ENCODE measurements around the gene ZCCHC14. TPM values are rescaled to one million over a fixed set of nuclear protein-coding genes. Genes with fewer than 3 reads are reported as not detected.
"Not testable (repeated sequence)": the region's sequence is repeated elsewhere in the genome, so short reads cannot be mapped to it uniquely, and the experiment has no call there.

Gene ZCCHC14
- total and polyA plus RNA-seq, 5 donors from 2014 or later: 1.6 to 33.7 (median 2.1) TPM

DNA sequence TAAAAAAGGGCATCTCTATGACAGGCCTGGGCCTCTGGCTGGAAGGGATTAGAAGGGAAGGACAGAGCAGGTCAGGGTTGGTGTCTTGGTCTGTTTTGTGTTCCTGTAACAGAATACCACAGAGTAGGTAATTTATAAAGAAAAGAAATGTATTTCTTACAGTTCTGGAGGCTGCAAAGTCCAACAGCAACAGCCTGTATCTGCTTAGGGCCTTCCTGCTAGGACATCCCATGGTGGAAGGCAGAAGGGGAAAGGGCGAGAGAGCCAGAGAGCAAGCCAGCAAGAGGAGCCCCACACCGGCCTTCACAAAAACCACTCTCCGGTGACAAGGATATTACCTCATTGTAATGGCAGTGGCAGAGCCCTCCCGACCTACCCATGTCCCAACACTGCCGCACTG, 11.1 kb downstream of the ZCCHC14 start:
- not testable (repeated sequence) for DNase-seq; H3K27ac ChIP-seq (ENCODE audit: insufficient read depth, low read length, poor library complexity, severe bottlenecking); H3K36me3 ChIP-seq (ENCODE audit: control insufficient read depth, insufficient read depth, low read length); H3K27me3 Mint-ChIP-seq; H3K9me3 ChIP-seq (ENCODE audit: control insufficient read depth in 2 of 2, low read length in 2 of 2); ATAC-seq (ENCODE audit: low read depth in 2 of 2); H3K4me3 ChIP-seq (ENCODE audit: low read depth, low read length); H3K9me3 Mint-ChIP-seq; H3K27me3 ChIP-seq (ENCODE audit: control insufficient read depth, insufficient read depth, low read length)
- peak overlapping the region in 1 of 4 donors; percentile 65 for H3K4me3 Mint-ChIP-seq
- H3K4me1 ChIP-seq (ENCODE audit: control insufficient read depth, insufficient read depth, low read length, poor library complexity, severe bottlenecking): peaks cover 24% of the 10 kb centered on the region
- H3K27ac Mint-ChIP-seq: peak overlapping the region; percentile 51 to 97 (median 69)
- peaks cover 20% of the 10 kb centered on the region for H3K36me3 Mint-ChIP-seq
- peaks cover 23 to 87% (median 51%) of the 10 kb centered on the region in 4 donors for H3K4me1 Mint-ChIP-seq

DNA sequence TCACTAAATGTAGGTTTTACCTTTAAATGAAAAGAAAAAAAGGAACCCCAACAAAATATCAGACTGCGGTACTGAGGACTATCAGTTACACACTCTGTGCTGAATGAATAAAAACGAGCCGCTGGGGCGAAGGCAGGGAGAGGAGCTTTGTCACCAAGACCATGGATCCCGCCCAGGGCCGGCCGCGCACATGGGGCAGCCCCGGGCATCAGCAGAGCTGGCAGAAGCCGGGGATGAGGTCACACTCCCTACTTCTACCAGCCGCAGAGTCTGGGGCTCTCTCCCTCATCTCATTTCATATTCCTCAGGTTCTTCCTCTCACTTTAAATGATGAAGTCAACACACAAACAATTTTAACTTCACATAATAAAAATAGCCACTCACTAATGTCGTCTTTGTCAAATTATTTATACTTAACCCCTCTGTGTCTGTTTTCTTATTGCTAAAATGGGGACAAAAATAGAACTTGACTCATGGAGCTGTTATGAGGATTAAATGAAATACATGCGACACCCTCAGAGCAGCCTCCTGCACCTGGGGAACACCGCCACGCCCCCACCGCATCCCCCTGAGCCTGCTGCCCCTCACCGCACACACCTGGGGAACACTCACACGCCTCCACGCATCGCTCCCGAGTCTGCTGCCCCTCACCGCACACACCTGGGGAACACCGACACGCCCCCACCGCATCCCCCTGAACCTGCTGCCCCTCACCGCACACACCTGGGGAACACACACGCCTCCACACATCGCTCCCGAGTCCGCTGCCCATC, 15.4 kb downstream of the ZCCHC14 start:
- H3K4me1 ChIP-seq (ENCODE audit: control insufficient read depth, insufficient read depth, low read length, poor library complexity, severe bottlenecking); ATAC-seq (ENCODE audit: low read depth in 2 of 2); DNase-seq; H3K9me3 Mint-ChIP-seq; H3K4me3 ChIP-seq (ENCODE audit: low read depth, low read length); H3K27ac ChIP-seq (ENCODE audit: insufficient read depth, low read length, poor library complexity, severe bottlenecking); H3K36me3 ChIP-seq (ENCODE audit: control insufficient read depth, insufficient read depth, low read length); H3K9me3 ChIP-seq (ENCODE audit: control insufficient read depth in 2 of 2, low read length in 2 of 2); H3K27ac Mint-ChIP-seq; H3K27me3 ChIP-seq (ENCODE audit: control insufficient read depth, insufficient read depth, low read length); H3K27me3 Mint-ChIP-seq: not testable (repeated sequence)
- peaks cover 35% of the 10 kb centered on the region for H3K36me3 Mint-ChIP-seq
- peak overlapping the region in 1 of 4 donors; percentile 36 for H3K4me3 Mint-ChIP-seq
- H3K4me1 Mint-ChIP-seq: peaks cover 0 to 86% (median 37%) of the 10 kb centered on the region in 4 donors

DNA sequence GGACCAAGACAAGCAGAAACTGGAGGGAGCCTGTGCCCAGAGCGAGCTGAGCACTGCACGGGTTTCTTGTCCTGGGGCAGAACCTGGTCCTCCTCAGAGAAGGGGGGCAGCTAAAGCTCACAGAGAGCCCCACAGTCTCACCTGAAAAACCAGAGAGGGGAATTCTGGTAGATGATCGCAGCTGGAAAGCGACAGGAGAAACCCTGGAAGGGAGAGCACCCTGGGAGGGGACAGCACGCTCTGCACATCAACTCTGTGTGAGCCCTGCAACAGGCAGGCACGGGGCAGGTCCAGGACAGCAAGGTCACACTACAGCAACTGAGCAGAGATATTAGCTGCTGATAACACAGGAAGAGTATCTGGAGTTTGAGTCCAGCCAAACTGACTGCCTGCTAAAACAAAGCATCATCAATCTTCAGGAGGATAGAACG, 18.2 kb downstream of the ZCCHC14 start:
- Histone ChIP-seq H3K4me1 (ENCODE audit: control insufficient read depth, insufficient read depth, low read length, poor library complexity, severe bottlenecking) (peaks cover 21% of the 10 kb centered on the region), H3K4me3 (ENCODE audit: low read depth, low read length) (no peak overlapping the region), H3K9me3 (ENCODE audit: control insufficient read depth in 2 of 2, low read length in 2 of 2) (no peaks in the 10 kb centered on the region), H3K27me3 (ENCODE audit: control insufficient read depth, insufficient read depth, low read length) (no peaks in the 10 kb centered on the region), H3K27ac (ENCODE audit: insufficient read depth, low read length, poor library complexity, severe bottlenecking) (no peak overlapping the region), H3K36me3 (ENCODE audit: control insufficient read depth, insufficient read depth, low read length) (peaks cover 4% of the 10 kb centered on the region)
- no peaks in the 10 kb centered on the region for H3K27me3 Mint-ChIP-seq
- H3K4me3 Mint-ChIP-seq: peak overlapping the region in 2 of 4 donors; percentile 33 to 38
- ATAC-seq (ENCODE audit: low read depth in 2 of 2) (no peak), DNase-seq (no peak)
- peaks cover 28% of the 10 kb centered on the region for H3K36me3 Mint-ChIP-seq
- peaks cover 4 to 85% (median 31%) of the 10 kb centered on the region in 4 donors for H3K4me1 Mint-ChIP-seq
- H3K27ac Mint-ChIP-seq: peak overlapping the region; percentile 19 to 65 (median 48)
- no peaks in the 10 kb centered on the region for H3K9me3 Mint-ChIP-seq

DNA sequence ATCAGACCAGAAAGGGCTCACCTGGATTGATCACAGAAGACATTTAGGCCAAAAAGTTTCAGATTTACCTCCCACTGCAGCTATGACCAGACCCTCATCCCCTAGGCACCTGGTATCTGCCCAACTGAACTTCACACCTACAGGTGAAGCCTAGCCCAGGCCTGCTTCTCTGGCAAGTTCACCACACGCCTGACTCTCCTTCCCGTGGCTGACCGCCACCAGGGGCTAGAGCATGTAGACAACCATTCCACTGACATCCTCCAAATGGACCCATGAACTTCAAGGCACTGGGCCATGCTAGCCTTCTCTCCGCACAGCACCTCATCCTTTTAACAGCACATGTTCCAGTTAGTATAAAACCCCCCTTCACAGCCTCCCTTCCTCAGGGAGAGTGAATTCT, 18.8 kb downstream of the ZCCHC14 start:
- Histone ChIP-seq H3K27me3 (ENCODE audit: control insufficient read depth, insufficient read depth, low read length) (no peaks in the 10 kb centered on the region), H3K27ac (ENCODE audit: insufficient read depth, low read length, poor library complexity, severe bottlenecking) (no peak overlapping the region), H3K36me3 (ENCODE audit: control insufficient read depth, insufficient read depth, low read length) (peaks cover 10% of the 10 kb centered on the region), H3K4me1 (ENCODE audit: control insufficient read depth, insufficient read depth, low read length, poor library complexity, severe bottlenecking) (peaks cover 21% of the 10 kb centered on the region), H3K9me3 (ENCODE audit: control insufficient read depth in 2 of 2, low read length in 2 of 2) (no peaks in the 10 kb centered on the region), H3K4me3 (ENCODE audit: low read depth, low read length) (no peak overlapping the region)
- Mint-ChIP-seq H3K36me3 (peaks cover 25% of the 10 kb centered on the region), H3K27ac (peak overlapping the region; percentile 20 to 82 (median 26)), H3K27me3 (no peaks in the 10 kb centered on the region), H3K4me1 (peaks cover 4 to 87% (median 30%) of the 10 kb centered on the region in 4 donors), H3K9me3 (no peaks in the 10 kb centered on the region), H3K4me3 (peak overlapping the region in 2 of 4 donors; percentile 7 to 19)
- no peak for ATAC-seq (ENCODE audit: low read depth in 2 of 2)
- DNase-seq: no peak

DNA sequence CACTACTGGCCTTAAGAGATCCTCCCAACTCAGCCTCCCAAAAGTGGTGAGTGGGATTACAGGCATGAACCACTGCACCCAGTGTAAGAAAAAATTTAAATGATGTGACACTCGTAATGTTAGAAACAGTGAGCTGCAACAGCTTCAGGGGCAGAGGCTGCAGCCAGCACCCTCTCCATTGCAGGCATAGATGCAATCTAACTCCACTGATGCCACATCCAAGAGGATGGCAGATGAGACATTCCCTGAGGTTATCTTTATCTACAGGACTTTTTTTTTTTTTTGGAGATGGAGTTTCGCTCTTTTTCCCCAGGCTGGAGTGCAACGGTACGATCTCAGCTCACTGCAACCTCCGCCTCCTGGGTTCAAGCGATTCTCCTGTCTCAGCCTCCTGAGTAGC, 19.9 kb downstream of the ZCCHC14 start:
- Histone ChIP-seq H3K4me3 (ENCODE audit: low read depth, low read length) (no peak overlapping the region), H3K27me3 (ENCODE audit: control insufficient read depth, insufficient read depth, low read length) (no peaks in the 10 kb centered on the region), H3K36me3 (ENCODE audit: control insufficient read depth, insufficient read depth, low read length) (peaks cover 12% of the 10 kb centered on the region), H3K9me3 (ENCODE audit: control insufficient read depth in 2 of 2, low read length in 2 of 2) (no peaks in the 10 kb centered on the region), H3K4me1 (ENCODE audit: control insufficient read depth, insufficient read depth, low read length, poor library complexity, severe bottlenecking) (peaks cover 21% of the 10 kb centered on the region), H3K27ac (ENCODE audit: insufficient read depth, low read length, poor library complexity, severe bottlenecking) (peak overlapping the region; percentile 10)
- Mint-ChIP-seq H3K9me3 (no peaks in the 10 kb centered on the region), H3K27me3 (no peaks in the 10 kb centered on the region), H3K4me1 (peaks cover 4 to 84% (median 30%) of the 10 kb centered on the region in 4 donors), H3K4me3 (peak overlapping the region in 1 of 4 donors; percentile 28), H3K27ac (no peak overlapping the region), H3K36me3 (peaks cover 22% of the 10 kb centered on the region)
- no peak for ATAC-seq (ENCODE audit: low read depth in 2 of 2)
- no peak for DNase-seq

DNA sequence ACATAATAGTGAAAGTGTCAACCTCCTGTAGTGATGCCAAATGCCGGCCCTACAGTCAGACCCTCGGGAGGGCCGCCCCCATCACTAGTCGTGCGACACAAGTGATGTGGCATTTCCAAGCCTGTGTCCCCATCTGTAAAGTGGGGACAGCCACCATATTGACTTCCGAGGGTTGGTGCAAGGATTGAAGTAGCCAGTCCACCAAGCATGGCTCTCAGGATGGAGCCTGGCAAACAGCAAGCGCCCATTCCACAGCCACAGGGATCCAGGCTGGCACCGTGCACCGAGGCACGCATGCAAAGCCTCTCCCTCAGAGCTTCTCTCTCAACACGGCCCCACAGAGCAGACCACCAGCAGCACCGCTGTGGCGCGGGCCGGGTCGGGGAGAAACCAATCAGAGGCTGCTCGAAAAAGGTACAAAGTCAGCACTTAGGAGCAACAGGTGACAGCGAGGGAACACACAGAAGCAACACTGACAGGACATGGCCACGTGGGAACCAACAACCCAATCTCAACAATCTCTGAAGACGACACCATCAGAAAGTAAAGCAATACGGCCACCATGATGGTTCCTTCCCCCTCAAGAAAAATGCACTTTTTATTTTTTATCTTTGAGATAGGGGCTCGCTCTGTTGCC, 20.6 kb downstream of the ZCCHC14 start:
- peaks cover 4 to 84% (median 31%) of the 10 kb centered on the region in 4 donors for H3K4me1 Mint-ChIP-seq

DNA sequence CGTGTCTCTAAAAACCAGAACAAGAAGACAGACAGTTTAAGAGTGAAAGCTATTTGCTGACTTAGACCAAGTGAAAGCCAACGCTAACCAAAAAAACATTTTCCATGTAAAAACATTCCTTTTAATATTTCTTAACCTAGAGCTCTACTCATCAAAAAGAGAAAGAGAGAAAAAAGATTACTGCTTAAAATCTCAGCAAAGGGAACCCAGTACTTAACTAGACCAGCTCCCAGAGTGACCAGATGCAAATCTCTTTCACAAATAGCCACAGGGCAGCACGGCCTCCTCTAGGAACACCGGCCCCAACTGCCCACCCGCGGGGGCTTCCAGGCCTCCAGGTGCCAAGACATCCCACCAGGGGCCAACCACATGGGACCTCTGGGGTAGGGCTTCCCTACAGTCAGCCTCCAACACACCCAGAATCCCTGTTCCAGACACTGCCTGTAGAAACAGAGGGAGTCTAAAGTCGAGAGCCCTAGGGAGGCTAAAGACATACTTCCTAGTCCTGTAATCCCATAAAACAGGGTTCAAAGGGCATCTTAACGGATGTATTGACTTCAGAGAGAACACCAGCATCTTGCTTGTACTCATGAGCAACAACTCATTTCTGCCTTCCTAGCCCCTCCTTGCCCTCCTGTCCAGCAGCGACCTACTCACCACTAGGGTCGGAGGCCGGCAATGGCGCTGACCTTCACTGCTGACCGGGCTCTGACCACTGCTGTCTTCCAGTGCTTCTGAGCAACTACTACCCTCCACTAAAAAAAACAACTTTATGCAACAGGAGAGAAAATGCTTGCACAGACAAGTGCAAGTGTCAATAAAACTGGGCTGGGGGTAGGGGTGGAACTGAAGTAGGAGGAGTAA, 21.3 kb downstream of the ZCCHC14 start:
- Histone ChIP-seq H3K4me3 (ENCODE audit: low read depth, low read length) (peak overlapping the region; percentile 0), H3K27ac (ENCODE audit: insufficient read depth, low read length, poor library complexity, severe bottlenecking) (no peak overlapping the region), H3K36me3 (ENCODE audit: control insufficient read depth, insufficient read depth, low read length) (peaks cover 12% of the 10 kb centered on the region), H3K9me3 (ENCODE audit: control insufficient read depth in 2 of 2, low read length in 2 of 2) (no peaks in the 10 kb centered on the region), H3K27me3 (ENCODE audit: control insufficient read depth, insufficient read depth, low read length) (no peaks in the 10 kb centered on the region), H3K4me1 (ENCODE audit: control insufficient read depth, insufficient read depth, low read length, poor library complexity, severe bottlenecking) (peaks cover 24% of the 10 kb centered on the region)
- H3K4me1 Mint-ChIP-seq: peaks cover 6 to 84% (median 36%) of the 10 kb centered on the region in 4 donors
- no peaks in the 10 kb centered on the region for H3K27me3 Mint-ChIP-seq
- H3K9me3 Mint-ChIP-seq: no peaks in the 10 kb centered on the region
- H3K36me3 Mint-ChIP-seq: peaks cover 19% of the 10 kb centered on the region
- H3K4me3 Mint-ChIP-seq: peak overlapping the region; percentile 22 to 62 (median 36)
- DNase-seq (no peak), ATAC-seq (ENCODE audit: low read depth in 2 of 2) (no peak)
- peak overlapping the region; percentile 20 to 76 (median 37) for H3K27ac Mint-ChIP-seq

More for the DNA sequence above, 20.6 kb downstream of the ZCCHC14 start:
- H3K4me1 ChIP-seq (ENCODE audit: control insufficient read depth, insufficient read depth, low read length, poor library complexity, severe bottlenecking): peaks cover 21% of the 10 kb centered on the region
- Mint-ChIP-seq H3K27ac (peak overlapping the region in 1 of 3 donors; percentile 37), H3K36me3 (peaks cover 19% of the 10 kb centered on the region), H3K4me3 (peak overlapping the region in 2 of 4 donors; percentile 29 to 39), H3K9me3 (no peaks in the 10 kb centered on the region), H3K27me3 (no peaks in the 10 kb centered on the region)
- H3K36me3 ChIP-seq (ENCODE audit: control insufficient read depth, insufficient read depth, low read length): peaks cover 12% of the 10 kb centered on the region
- DNase-seq (no peak), ATAC-seq (ENCODE audit: low read depth in 2 of 2) (no peak)
- H3K27ac ChIP-seq (ENCODE audit: insufficient read depth, low read length, poor library complexity, severe bottlenecking): no peak overlapping the region
- H3K4me3 ChIP-seq (ENCODE audit: low read depth, low read length): no peak overlapping the region
- H3K27me3 ChIP-seq (ENCODE audit: control insufficient read depth, insufficient read depth, low read length): no peaks in the 10 kb centered on the region
- no peaks in the 10 kb centered on the region for H3K9me3 ChIP-seq (ENCODE audit: control insufficient read depth in 2 of 2, low read length in 2 of 2)
